Upper lobe of right lung (tissue), 1 donor: ENCODE results near the gene RNU5D-1. TPM values are rescaled to one million over a fixed set of nuclear protein-coding genes. Genes with fewer than 3 reads are reported as not detected.
A peak's percentile ranks its signal among the peaks of the same experiment; 100 is the strongest.
"Not testable (repeated sequence)": the region's sequence is repeated elsewhere in the genome, so short reads cannot be mapped to it uniquely, and the experiment has no call there.

ENCODE experiments used
- ATAC-seq: fragments of 200-7000 bp; cut with Tn5 transposase; one replicate; pipeline ENCODE4 v1.9.1; 2020; ENCODE audit warnings: mild to moderate bottlenecking, moderate library complexity
- DNase-seq: peaks from one replicate; pipeline ENCODE4 v3.0.0-alpha.2; 2020
- H3K27ac ChIP-seq: fragments of 200-600 bp; one replicate; pipeline ENCODE4 v1.8.0; 2022
- H3K27me3 ChIP-seq: fragments of 200-600 bp; one replicate; pipeline ENCODE4 v1.8.0; 2022; ENCODE audit warnings: mild to moderate bottlenecking
- H3K36me3 ChIP-seq: fragments of 200-600 bp; one replicate; pipeline ENCODE4 v1.8.0; 2022
- H3K4me1 ChIP-seq: fragments of 200-600 bp; one replicate; pipeline ENCODE4 v1.8.0; 2022
- H3K4me3 ChIP-seq: fragments of 200-600 bp; one replicate; pipeline ENCODE4 v1.8.0; 2022; ENCODE audit warnings: mild to moderate bottlenecking
- H3K9me3 ChIP-seq: fragments of 200-600 bp; one replicate; pipeline ENCODE4 v1.8.0; 2022
- CTCF ChIP-seq: fragments of 200-600 bp; IDR thresholded peaks from one replicate; pipeline ENCODE4 v1.8.0; 2022; ENCODE audit warnings: antibody characterized with exemption
- intact Hi-C: fragments of 100-400 bp; cut with DNase I; formaldehyde crosslinking; loops from one replicate; pipeline ENCODE4 v1.11.0; 2022
- total RNA-seq: library from RNA; stranded (reverse); fragmentation: NEBNext Ultra II Directional; extraction: Animal tissue kit (Norgen Biotek cat#: 25700); gene quantifications from one replicate; pipeline ENCODE4 v1.2.1, GENCODE V29; 2021
- donor health status: DM: no; HTN: yes; CAD: no; lungs with severe emphysema.

RNU5D-1 gene
- total RNA-seq, 1 donor from 2014 or later, result not detected

- ATAC-seq (no peak), DNase-seq (no peak)
- H3K36me3 ChIP-seq, result peaks cover 48% of the 10 kb centered on the region
- no peaks in the 10 kb centered on the region for H3K9me3 ChIP-seq
- TF ChIP-seq CTCF, result no peak
- H3K27me3 ChIP-seq, result no peaks in the 10 kb centered on the region
- intact Hi-C loops, result no loop called here
- H3K4me3 ChIP-seq, result peak overlapping the region; percentile 79
- H3K4me1 ChIP-seq, result peaks cover 26% of the 10 kb centered on the region
- H3K27ac ChIP-seq, result peak overlapping the region; percentile 98
These were observed 45.7 kb upstream of the RNU5D-1 start for GRCh38 chr1:44776730-44777068.

- ATAC-seq, result peak; percentile 26
- H3K9me3 ChIP-seq, result no peaks in the 10 kb centered on the region
- no peaks in the 10 kb centered on the region for H3K27me3 ChIP-seq
- peaks cover 26% of the 10 kb centered on the region for H3K4me1 ChIP-seq
- TF ChIP-seq CTCF, result no peak
- no peak for DNase-seq
- intact Hi-C loops, result no loop called here
- H3K36me3 ChIP-seq, result peaks cover 43% of the 10 kb centered on the region
- H3K4me3 ChIP-seq, result peak overlapping the region; percentile 79
- H3K27ac ChIP-seq, result peak overlapping the region; percentile 98
These were observed 45.2 kb upstream of the RNU5D-1 start for GRCh38 chr1:44775930-44776729.

- Histone ChIP-seq H3K4me3 (peak within 1 kb of the TSS; percentile 79), H3K9me3 (no peaks in the 10 kb centered on the region), H3K36me3 (peaks cover 36% of the 10 kb centered on the region), H3K27me3 (no peaks in the 10 kb centered on the region), H3K27ac (peak within 1 kb of the TSS; percentile 98), H3K4me1 (peaks cover 26% of the 10 kb centered on the region)
- TF ChIP-seq CTCF, result no peak
- ATAC-seq, result peak; percentile 96
- peak; percentile 94 for DNase-seq
- intact Hi-C loops, result no loop called here
These were observed 44.3 kb upstream of the RNU5D-1 start, which contains the start of gene RPS8 for GRCh38 chr1:44775078-44775929. Gene RPS8, plus strand, starts transcription at chr1:44775540. Its CDS starts 57 bp downstream, at chr1:44775597.

- H3K4me3 ChIP-seq, DNase-seq, H3K9me3 ChIP-seq, H3K4me1 ChIP-seq, intact Hi-C loops, H3K27ac ChIP-seq, H3K27me3 ChIP-seq, H3K36me3 ChIP-seq, ATAC-seq: not testable (repeated sequence)
These were observed 35.5 kb upstream of the RNU5D-1 start for GRCh38 chr1:44766421-44766820.

- Histone ChIP-seq H3K9me3 (no peaks in the 10 kb centered on the region), H3K27me3 (no peaks in the 10 kb centered on the region), H3K4me3 (no peak overlapping the region), H3K27ac (no peak overlapping the region), H3K36me3 (no peaks in the 10 kb centered on the region), H3K4me1 (no peaks in the 10 kb centered on the region)
- no peak for TF ChIP-seq CTCF
- DNase-seq, result no peak
- intact Hi-C loops, result no loop called here
- ATAC-seq, result no peak
These were observed 29.9 kb upstream of the RNU5D-1 start for GRCh38 chr1:44760876-44761275.

- TF ChIP-seq CTCF, result no peak
- DNase-seq (no peak), ATAC-seq (no peak)
- H3K4me3 ChIP-seq, result no peak overlapping the region
- H3K36me3 ChIP-seq, result no peaks in the 10 kb centered on the region
- no peaks in the 10 kb centered on the region for H3K27me3 ChIP-seq
- intact Hi-C loops, result no loop called here
- H3K9me3 ChIP-seq, result no peaks in the 10 kb centered on the region
- H3K27ac ChIP-seq, result no peak overlapping the region
- H3K4me1 ChIP-seq, result no peaks in the 10 kb centered on the region
These were observed 28.1 kb upstream of the RNU5D-1 start for GRCh38 chr1:44759077-44759476.
